Measurements from ENCODE around the gene ZSCAN23.

- TF ChIP-seq CTCF (IDR thresholded peaks at IDR 0.05; ENCODE audit: low read depth, low read length, missing input control) (no peak), REST (IDR thresholded peaks at IDR 0.05) (no peak), TAF1 (conservative IDR thresholded peaks at IDR 0.05) (no peak), MAX (IDR thresholded peaks at IDR 0.05) (no peak), SP1 (IDR thresholded peaks at IDR 0.05) (no peak)
Observed at GRCh38 chr6:28458568-28458967, 15.3 kb upstream of the ZSCAN23 start.

Measured in liver (tissue), 3 donors.